Heart left ventricle (tissue), 16 donors: Measurements from ENCODE around the gene THSD4. TPM values are rescaled to one million over a fixed set of nuclear protein-coding genes. Genes with fewer than 3 reads are reported as not detected.

ENCODE experiments used
- ATAC-seq, 4 donors: fragments of 200-7000 bp; cut with Tn5 transposase; one replicate each; pipeline ENCODE4 v1.9.1; 2020 to 2022; ENCODE audit warnings: moderate library complexity in 4 of 4, mild to moderate bottlenecking in 3 of 4, moderate number of reproducible peaks in 1 of 4
- DNase-seq, 5 donors: peaks; one replicate each; pipeline ENCODE4 v3.0.0-alpha.2; 2020
- H3K27ac ChIP-seq, 12 donors: fragments of 200-600 bp; sonication (generic) in 4 of 12; one replicate each; pipeline versions ENCODE4 v1.5.0 to v1.8.0; 2016 to 2022; ENCODE audit warnings: mild to moderate bottlenecking in 2 of 12
- H3K27me3 ChIP-seq, 9 donors: fragments of 200-600 bp; sonication (generic) in 2 of 9; one replicate each; pipeline versions ENCODE4 v1.5.1 to v1.8.0; 2016 to 2022; ENCODE audit warnings: mild to moderate bottlenecking in 3 of 9
- H3K36me3 ChIP-seq, 9 donors: fragments of 200-600 bp; sonication (generic) in 2 of 9; one replicate each; pipeline versions ENCODE4 v1.5.0 to v1.8.0; 2018 to 2022; ENCODE audit warnings: mild to moderate bottlenecking in 2 of 9
- H3K4me1 ChIP-seq, 12 donors: fragments of 200-600 bp; sonication (generic) in 4 of 12; one replicate each; pipeline versions ENCODE4 v1.5.0 to v1.8.0; 2016 to 2022; ENCODE audit warnings: mild to moderate bottlenecking in 3 of 12
- H3K4me3 ChIP-seq, 12 donors: fragments of 200-600 bp; sonication (generic) in 4 of 12; one replicate each; pipeline versions ENCODE4 v1.5.0 to v1.8.0; 2017 to 2022; ENCODE audit warnings: mild to moderate bottlenecking in 9 of 12, moderate library complexity in 4 of 12
- H3K9me3 ChIP-seq, 12 donors: fragments of 200-600 bp; sonication (generic) in 4 of 12; one replicate each; pipeline versions ENCODE4 v1.5.0 to v1.8.0; 2016 to 2022; ENCODE audit warnings: mild to moderate bottlenecking in 1 of 12
- POLR2A ChIP-seq, 2 donors: fragments of 450-650 bp; IDR thresholded peaks; one replicate each; pipeline ENCODE4 v1.6.1; 2017; ENCODE audit warnings: antibody characterized with exemption in 2 of 2, mild to moderate bottlenecking in 2 of 2, moderate library complexity in 2 of 2
- WGBS, 4 donors: extraction: QIAGEN DNeasy Blood & Tissue Kit in 2 of 4; methylation state at CpG; one replicate each; pipeline versions ENCODE4 v1.1.5 to v1.1.7; 2013 to 2018; 5-methylcytosine and 5-hydroxymethylcytosine counted together
- intact Hi-C, 10 donors: fragments of 100-400 bp; cut with DNase I; formaldehyde crosslinking; loops; one replicate each; pipeline versions ENCODE4 v1.11.1 to v1.14.2; 2022
- polyA plus RNA-seq, 2 donors: library from polyadenylated mRNA; stranded (reverse); fragments of 200-250 nt; gene quantifications; one replicate each; pipeline ENCODE4 v1.2.3, GENCODE V29; 2013
- total RNA-seq, 9 donors: library from RNA; depleted of rRNA in 2 of 9; stranded (reverse); fragments of >200 nt in 2 of 9; fragmentation: NEBNext Ultra II Directional in 3 of 9; extraction: Animal tissue kit (Norgen Biotek cat#: 25700) in 3 of 9; gene quantifications; one replicate each; pipeline versions ENCODE4 v1.1.0 to v1.2.4, GENCODE V29; 2016 to 2023
- TF ChIP-seq, protein P1 (sequence below), 12 donors: fragments of 200-600 bp; sonication (generic) in 4 of 12; IDR thresholded peaks; one replicate each; pipeline versions ENCODE4 v1.5.0 to v1.8.0; 2018 to 2022; ENCODE audit warnings: antibody characterized with exemption in 12 of 12, mild to moderate bottlenecking in 5 of 12
- donor health status: ischemic (EF 13 %, LVEDD 7.1; RV severe dilation, severe dysfunction).
- donor health status: healthy with polysubstance abuse.
- donor health status: DM: no; HTN: yes; CAD: no.
- donor health status: DM: no; HTN: no; CAD: no.
- donor health status: ischemic (EF 25% LVEDD 6.9; RV normal size, moderate dysfunction).
- donor health status: ischemic (EF 25% LVEDD 5.7; RV mildly dilated, moderate dysfunction).
- donor health status: healthy.
- donor health status: DM: yes; HTN: yes; CAD: no.
- donor health status: ischemic (EF 35%, LVEDD 5.7; RV mildly dilated, moderate dysfunction).
- donor health status: nonischemic (EF 11% LVEDD 7.7; RV severe dilation, severe dysfunction).
- donor health status: DM: yes; HTN: yes; CAD: no.
- donor health status: PGD.
- donor health status: ischemic (EF 29% LVEDD 5.4; RV normal size, mild dysfunction).
- donor health status: nonischemic (EF 23%, LVEDD 6.1; RV moderate dilation, normal function).

The THSD4 gene
- total and polyA plus RNA-seq, 11 donors: 32.6 to 206 (median 93.2) TPM

DNA sequence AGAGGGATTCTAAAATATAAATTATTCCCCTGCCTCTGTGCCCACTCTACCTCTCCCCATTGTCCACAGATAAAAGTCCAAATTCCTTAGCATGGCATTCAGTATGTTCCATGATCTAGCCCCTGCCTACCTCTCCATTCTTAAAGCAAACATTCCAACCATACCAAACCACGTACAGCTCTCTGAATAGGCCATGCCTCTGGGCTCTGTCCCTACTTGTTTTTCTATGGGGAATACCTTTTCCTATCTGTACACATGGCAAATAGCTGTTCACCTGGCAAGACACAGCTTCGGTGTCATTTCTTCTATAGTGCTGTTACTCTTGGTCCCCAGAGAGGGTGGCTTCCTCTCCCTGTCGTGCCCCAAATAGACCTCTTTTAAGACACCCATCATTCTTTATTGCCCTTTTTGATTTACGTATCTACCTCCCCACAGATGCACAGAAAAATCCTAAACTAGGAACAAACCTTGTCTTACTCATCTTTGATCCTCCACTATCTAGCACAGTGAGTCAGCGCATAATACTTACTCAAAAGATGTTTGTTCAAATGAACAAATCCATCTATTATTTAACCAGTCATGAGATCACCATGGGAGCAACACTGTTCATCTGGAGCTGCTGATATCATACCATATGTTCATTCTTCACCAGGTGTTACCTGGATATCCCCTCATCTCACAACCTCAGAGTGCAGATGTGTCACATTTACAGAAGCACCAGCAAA, 329.8 kb downstream of the THSD4 start:
- intact Hi-C loops: loop anchor here (5.0 to 10.0 kb wide), 14 partner anchors 58 to 690 kb away; partner anchors contain the start of genes LRRC49 (in 7 of the 10), THAP10 (in 7 of the 10) and THSD4 (in 1 of the 10)
- Histone ChIP-seq H3K4me3 (no peak overlapping the region), H3K27ac (peak overlapping the region in 1 of 12 donors; percentile 3), H3K9me3 (no peaks in the 10 kb centered on the region), H3K36me3 (no peaks in the 10 kb centered on the region), H3K27me3 (no peaks in the 10 kb centered on the region), H3K4me1 (peaks cover 0 to 57% (median 15%) of the 10 kb centered on the region in 12 donors)
- WGBS, 4 donors: 81 to 91% (median 83%) methylated on average over 5 of the region's 5 CpGs
- DNase-seq (no peak), ATAC-seq (no peak)
- TF ChIP-seq, protein P1, sequence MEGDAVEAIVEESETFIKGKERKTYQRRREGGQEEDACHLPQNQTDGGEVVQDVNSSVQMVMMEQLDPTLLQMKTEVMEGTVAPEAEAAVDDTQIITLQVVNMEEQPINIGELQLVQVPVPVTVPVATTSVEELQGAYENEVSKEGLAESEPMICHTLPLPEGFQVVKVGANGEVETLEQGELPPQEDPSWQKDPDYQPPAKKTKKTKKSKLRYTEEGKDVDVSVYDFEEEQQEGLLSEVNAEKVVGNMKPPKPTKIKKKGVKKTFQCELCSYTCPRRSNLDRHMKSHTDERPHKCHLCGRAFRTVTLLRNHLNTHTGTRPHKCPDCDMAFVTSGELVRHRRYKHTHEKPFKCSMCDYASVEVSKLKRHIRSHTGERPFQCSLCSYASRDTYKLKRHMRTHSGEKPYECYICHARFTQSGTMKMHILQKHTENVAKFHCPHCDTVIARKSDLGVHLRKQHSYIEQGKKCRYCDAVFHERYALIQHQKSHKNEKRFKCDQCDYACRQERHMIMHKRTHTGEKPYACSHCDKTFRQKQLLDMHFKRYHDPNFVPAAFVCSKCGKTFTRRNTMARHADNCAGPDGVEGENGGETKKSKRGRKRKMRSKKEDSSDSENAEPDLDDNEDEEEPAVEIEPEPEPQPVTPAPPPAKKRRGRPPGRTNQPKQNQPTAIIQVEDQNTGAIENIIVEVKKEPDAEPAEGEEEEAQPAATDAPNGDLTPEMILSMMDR (IDR thresholded peaks at IDR 0.05): no peak
- no peak for TF ChIP-seq POLR2A (IDR thresholded peaks at IDR 0.05)

DNA sequence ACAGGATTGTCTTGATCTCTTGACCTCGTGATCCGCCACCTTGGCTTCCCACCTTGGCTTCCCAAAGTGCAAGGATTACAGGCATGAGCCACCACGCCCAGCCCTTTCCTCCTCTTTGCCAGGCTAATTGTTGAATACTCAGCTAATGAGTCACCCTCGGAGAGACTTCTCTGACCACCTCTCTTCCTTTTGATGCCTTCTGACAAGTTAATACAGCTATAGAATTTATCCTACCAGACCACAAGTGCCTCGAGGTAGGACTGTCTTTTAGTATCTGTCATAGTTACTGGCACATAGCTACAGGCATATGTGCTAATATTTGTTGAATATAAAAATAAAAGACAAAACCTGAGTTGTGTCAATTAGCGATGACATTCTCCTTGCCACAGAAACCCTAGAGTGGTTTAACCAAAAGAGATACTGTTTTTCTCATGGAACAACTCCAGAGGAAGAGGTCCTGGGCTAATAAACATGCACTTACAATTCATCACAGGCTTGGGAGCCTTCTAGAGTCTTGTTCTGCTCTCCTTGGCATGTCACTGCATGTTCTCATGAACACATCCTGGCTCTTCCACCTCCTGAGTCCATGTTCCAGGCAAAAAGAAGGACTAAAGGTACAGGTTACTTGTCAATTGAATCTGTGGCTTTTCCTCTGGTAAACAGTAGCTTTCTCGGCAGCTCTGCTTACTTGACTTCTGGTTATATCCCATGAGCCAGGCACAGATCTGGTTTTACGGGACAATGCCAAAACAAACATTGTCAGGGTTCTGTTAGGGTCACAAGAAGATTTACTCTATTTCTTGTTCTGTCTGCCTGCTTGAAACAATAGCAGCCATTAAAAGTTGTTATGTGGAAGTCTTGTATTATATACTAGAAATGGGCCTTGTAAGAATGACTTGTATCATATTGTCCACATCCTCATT, 332.3 kb downstream of the THSD4 start:
- Histone ChIP-seq H3K36me3 (no peaks in the 10 kb centered on the region), H3K27me3 (no peaks in the 10 kb centered on the region), H3K27ac (peak overlapping the region in 2 of 12 donors; percentile 53 to 71), H3K4me3 (no peak overlapping the region), H3K4me1 (peaks cover 0 to 55% (median 17%) of the 10 kb centered on the region in 12 donors), H3K9me3 (no peaks in the 10 kb centered on the region)
- WGBS, 4 donors: 67 to 77% (median 75%) methylated on average over 8 of the region's 8 CpGs
- TF ChIP-seq POLR2A (IDR thresholded peaks at IDR 0.05): no peak
- TF ChIP-seq, protein P1 (IDR thresholded peaks at IDR 0.05): no peak
- intact Hi-C loops: loop anchor here in 9 of 10 donors (1.0 to 10.0 kb wide), 13 partner anchors 130 to 687 kb away; partner anchors contain the start of genes LRRC49 (in 4 of the 9) and THAP10 (in 4 of the 9)
- ATAC-seq: no peak
- no peak for DNase-seq

DNA sequence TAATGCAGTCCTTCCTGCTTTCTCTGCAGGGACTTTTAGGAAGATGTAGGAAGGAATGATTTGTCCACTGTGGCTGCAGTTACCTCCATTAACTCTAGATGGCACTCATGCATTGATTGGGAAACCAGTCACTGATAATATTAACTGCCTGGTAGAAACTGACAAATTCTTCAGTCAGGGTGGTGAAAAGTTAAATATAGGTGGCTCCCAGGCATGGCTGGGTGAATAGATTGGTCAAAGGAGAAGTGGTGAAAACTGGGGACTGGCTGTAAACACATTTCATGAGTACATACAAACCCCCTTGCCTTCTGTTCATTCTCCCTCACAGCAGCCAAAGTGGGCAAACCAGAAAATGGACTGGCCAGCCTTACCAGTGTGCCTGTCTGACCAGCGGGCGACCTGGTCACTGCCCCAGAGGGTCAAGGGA, 333.4 kb downstream of the THSD4 start:
- peak in 2 of 5 donors; percentile 37 to 52 for DNase-seq
- no peak for TF ChIP-seq POLR2A (IDR thresholded peaks at IDR 0.05)
- TF ChIP-seq, protein P1 (IDR thresholded peaks at IDR 0.05): peak; percentile 75 to 97 (median 92)
- Histone ChIP-seq H3K27me3 (no peaks in the 10 kb centered on the region), H3K4me1 (peaks cover 0 to 53% (median 12%) of the 10 kb centered on the region in 12 donors), H3K9me3 (no peaks in the 10 kb centered on the region), H3K4me3 (no peak overlapping the region), H3K36me3 (no peaks in the 10 kb centered on the region), H3K27ac (peak overlapping the region in 11 of 12 donors; percentile 22 to 84 (median 57))
- intact Hi-C loops: loop anchor here in 9 of 10 donors (1.0 to 10.0 kb wide), 13 partner anchors 129 to 686 kb away; partner anchors contain the start of genes LRRC49 (in 4 of the 9) and THAP10 (in 4 of the 9)
- ATAC-seq: peak; percentile 56 to 78 (median 64)
- 52 to 75% (median 63%) methylated on average over 2 of the region's 2 CpGs for WGBS, 4 donors
